ENCODE measurements around the gene CEP43.

CEP43 gene

DNA sequence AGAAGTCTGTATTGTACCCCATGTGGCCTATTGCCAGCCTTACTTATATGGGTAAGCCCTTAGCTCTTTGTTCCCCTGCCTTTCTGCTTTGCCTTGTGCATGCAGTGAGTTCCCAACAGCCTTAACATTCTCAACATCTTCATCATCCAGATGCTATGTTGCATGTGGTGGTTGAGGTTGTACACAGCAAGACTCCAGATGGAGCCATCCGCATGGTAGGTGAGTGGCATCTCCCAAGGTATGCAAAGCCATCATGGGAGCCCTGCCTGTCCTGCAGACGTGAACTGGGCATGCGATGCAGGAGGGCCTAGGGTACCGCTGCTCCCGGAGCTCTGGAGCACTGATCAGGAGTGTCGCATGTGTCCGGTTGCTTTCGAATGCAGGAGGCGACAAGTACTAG lies 16.1 kb downstream of the CEP43 start:
- no peak for DNase-seq

DNA sequence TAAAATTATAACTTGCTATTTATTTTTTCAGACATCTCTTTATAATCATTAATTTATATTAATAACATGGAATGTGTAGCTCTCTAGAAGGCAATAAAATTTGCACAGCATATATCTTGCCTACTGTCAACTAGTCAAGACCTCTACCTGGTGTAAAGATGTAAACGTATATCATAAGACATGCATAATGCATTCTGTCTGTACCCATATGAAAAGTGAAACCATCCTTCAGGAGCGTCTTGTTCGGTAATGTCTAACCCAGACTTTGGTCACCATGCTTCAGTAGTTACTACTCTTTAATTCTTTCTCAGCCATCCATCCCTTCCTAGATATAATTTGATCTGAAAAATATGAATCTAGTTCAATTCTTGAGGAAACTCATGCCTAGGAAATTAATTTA lies 21.0 kb downstream of the CEP43 start:
- DNase-seq, result no peak

DNA sequence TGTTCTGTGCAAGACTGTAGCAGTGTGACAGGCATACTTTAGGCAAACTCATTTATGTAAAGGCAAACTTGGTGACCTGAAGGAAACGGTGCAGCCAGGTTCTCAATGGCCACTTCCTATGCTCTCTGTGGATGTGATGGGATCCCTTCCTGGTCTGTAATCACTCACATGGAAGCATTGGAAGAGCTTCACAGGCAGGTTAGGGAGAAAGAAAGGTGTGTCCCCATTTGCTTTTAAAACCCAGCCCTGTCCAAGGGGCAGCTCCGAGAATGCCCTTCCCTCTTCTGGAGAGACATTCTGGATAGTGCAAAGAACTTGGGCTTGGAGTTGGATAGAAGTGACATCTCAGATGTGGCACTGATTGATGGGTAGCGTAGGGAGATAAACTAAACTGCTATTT lies 28.1 kb downstream of the CEP43 start:
- no peak for DNase-seq

DNA sequence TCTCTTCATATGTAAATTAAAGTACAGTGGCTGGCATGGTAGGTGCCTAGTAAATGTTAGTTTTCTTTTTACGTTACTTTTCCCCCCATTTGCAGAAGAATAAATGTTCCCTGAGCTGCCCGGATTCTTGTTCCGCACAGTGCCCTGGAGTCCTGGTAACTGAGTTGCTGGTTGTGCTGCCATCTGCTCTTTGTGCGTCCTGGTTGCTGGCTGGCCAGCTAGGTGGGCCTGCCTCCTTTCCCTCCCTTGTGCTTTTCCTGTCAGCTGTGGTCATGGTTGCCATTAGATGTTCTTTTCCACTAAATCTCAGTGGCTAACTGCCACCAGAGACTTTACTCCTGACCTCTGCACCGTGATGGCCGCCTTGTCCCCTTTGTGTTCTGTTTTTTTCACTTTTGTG lies 28.6 kb downstream of the CEP43 start:
- DNase-seq, result no peak

DNA sequence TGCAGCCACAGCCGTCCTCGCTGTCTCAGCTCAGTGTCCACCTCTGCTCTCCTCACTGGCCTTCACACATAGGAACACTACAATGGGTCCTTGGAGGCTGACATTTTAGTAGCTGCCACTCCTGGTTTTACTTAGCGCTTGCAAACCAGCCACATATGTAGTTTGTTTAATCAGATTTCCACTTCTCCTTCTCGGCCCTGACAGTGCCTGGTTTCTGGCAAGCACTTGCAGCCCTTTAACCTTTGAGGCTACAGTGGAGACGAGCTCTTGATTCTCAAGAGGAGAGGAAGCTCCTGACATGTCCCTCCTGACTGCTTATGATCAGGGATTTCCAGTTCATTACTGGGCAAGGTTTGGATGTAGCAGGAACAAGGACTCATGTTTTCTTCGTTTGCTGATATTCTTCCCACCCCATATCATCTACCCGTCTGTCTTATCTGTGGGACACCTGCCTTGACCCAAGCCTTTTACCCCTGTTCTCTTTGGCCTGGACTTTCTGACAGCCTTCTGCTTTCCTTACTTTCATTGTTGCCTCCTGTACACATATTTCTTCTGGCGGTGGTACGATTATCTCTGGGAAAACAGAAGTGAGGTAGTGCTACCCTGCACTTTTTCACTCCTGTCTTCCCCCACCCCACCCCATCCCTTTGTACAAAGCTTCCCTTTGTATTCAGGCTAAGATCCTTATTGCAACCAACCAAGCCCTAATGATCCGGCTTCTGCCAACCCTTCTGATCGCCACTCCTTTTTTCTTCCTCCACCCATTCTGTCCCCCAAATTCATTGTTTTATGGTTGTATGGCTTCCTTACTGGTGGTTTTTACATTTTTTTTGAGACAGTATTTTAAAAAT lies 31.2 kb downstream of the CEP43 start:
- no peak for DNase-seq

DNA sequence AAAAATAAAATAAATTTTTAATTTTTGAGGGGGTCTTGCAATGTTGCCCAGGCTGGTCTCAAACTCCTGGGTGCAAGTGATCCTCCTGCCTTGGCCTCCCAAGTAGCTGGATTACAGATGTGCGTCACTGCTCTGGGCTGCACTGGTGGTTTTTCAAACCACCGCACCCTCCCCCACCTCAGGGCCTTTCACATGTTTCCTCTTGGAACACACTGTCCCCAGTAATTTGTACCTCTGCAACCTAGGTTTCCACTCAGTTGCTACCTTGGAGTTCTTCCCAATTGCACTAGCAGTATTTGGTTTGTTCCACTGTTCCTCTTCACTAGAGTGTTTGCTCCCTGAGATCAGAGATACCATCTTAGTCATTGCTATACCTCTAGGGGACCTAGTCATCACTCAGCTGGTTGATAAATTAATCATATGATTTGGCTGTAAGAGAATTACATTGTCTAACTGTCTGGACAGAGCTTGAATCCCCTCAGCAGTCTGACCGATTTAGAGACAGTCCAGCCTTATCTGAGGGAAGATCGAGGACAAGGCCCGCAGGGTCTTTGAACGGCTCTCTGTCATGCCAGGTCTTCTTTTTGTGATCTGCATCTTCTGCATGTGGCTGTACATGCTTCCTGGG lies 32.0 kb downstream of the CEP43 start:
- DNase-seq, result no peak

DNA sequence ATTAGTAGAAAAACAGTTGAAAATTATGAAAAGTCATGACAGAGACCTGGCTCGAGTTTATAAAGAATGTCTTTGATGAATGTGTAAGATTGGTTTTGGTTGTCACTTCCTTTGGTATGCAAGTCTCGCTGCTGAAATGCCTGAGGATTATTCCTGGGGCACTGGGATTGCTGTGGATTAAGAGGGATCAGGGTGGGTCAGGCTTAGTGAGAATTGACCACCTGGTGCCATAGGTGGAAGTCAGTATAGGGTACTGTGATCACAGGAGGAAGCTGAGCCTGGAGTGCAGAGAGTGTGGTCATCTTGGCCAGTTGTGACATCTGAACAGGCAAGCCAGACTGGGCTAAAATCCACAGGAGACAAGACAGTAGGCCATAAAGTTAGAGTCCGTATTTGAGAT lies 34.9 kb downstream of the CEP43 start:
- no peak for DNase-seq

DNA sequence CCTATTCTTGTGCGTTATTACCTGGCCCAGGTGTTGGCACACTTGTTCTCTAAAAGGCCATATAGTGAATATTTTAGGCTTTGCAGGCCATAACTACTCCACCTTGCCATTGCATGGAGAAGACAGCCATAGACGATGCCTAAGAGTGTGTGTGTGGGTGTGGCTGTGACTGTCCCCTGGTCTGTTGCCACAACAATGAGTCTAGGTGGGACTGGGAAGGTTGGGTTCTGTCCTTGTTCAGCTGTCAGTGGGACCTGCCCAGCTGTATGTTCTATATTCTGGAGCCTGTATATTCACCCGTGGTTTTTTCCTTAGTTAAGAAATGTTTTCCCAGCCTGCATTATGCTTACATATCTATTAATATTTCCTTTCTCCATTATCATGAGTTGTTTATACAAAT lies 38.6 kb downstream of the CEP43 start:
- DNase-seq, result no peak

DNA sequence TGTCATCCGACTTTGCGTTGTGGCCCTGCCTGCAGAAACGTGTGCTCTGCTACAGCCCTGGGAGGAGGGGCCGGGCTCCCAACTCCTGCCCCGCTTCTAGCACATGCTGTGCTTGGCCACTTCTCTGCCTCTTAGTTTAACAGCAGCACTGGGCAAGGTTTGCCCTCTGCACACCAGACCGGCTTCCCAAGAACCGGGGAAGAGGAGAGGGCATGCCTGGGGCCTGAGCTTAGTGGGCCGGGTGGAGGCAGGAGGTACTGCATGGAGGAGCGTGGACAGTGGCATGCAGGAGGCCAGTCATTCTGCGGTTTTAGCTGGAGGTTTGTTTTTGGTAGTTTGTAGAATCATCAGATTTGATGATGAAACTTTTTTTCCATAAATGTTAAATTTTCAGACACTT lies 45.5 kb downstream of the CEP43 start:
- no peak for DNase-seq

DNA sequence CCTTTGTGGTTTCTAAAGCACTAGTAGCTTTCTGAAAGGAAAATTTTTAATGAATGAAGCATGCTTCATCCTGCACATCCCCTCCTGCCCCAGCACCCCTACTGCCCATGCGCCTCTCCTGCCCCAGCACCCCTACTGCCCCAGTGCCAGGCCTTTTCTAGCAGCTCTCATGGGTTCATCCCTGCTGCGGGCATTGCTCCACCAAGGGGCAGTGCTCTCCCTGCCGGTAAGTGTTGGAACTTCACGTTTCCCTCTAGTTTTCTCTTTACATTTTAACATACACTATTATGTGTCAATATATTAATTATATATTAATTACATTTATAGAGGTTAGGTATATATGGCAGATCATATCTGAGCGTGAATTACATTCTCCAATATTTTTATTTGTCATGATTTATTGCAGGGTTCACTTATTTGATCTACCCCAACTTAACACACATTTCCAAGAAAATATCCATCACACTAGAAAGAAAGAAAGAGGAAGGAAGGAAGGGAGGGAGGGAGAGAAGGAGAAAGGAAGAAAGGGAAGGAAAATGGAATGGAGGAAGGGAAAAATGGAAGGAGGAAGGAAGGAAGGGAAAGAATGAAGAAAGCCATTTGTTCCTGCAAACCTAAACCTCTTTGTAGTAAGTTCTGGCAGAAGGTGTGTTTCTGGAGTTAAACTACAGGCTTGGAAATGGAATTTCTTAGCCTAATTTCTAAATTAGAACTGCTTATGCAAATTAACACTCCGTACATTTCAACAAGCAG lies 46.8 kb downstream of the CEP43 start:
- DNase-seq, result no peak

DNA sequence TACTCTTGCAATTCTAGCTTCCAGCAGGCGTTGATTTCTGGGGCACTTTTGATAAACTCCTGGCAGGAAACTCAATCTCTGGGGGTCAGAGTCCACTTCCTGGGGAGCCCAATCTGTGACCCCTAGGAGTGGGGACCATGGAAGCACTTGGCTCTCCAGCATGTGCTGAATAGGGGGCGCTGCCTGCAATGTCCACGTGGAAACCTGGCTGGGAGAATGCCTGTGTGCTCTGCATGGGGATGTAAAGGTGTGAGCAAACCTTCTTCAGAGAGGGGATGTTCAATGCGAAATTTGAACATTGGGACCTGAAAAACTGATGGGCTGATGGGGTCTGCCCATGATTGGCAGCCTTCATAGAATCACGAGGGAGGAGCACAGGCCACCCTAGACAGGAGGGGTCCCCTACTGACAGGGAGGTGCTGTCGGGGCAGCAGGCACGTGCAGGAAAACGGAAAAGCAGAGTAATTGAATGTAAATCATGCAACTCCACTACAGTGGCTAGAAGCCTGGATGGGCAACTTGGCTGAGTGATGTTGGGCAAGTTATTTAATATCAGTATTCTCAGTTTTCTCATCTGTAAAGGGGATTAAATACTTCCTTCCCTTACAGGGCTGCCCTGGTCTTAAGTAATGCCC lies 47.8 kb downstream of the CEP43 start:
- DNase-seq, result no peak

DNA sequence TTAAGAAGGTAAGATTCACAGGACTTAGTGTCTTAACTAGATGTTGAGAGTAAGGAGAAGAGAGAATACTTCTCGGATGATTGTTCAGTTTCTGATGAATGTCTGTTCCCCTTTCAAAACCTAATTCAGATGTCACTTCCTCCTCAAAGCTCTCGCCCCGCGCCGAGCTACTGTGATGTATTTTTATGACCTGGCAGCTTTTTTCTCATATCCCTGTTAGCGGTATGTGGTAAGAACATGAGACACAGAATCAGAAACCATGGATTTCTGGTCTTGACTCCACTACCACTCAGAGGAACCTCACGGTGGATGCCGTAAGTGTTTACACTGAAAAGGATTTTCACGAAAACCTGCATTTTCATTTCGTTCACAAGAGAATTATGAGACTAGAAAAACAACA lies 48.4 kb downstream of the CEP43 start:
- DNase-seq, result no peak
